HEK293 (cell line): ENCODE data around the gene CCNT2.

Experiments used
- ATF2 ChIP-seq: fragments of 450-650 bp; formaldehyde crosslinking; IDR thresholded peaks from 2 replicates; pipeline ENCODE4 v1.5.1; 2016; ENCODE audit warnings: missing biosample characterization, missing genetic modification characterization, low read depth
- BCL11A ChIP-seq: fragments of 450-650 bp; formaldehyde crosslinking; IDR thresholded peaks from 2 replicates; pipeline ENCODE4 v1.5.1; 2016; ENCODE audit warnings: low read depth, missing biosample characterization, missing genetic modification characterization
- GLI2 ChIP-seq: fragments of 450-650 bp; formaldehyde crosslinking; IDR thresholded peaks from 2 replicates; pipeline ENCODE4; 2017; ENCODE audit warnings: missing biosample characterization, missing genetic modification characterization, low read depth, borderline replicate concordance
- GLI4 ChIP-seq: fragments of 450-650 bp; formaldehyde crosslinking; IDR thresholded peaks from 2 replicates; pipeline ENCODE4 v1.5.1; 2016; ENCODE audit warnings: missing biosample characterization, missing genetic modification characterization
- HIC1 ChIP-seq: fragments of 450-650 bp; formaldehyde crosslinking; IDR thresholded peaks from 2 replicates; pipeline ENCODE4 v1.5.1; 2016; ENCODE audit warnings: missing biosample characterization, missing genetic modification characterization
- KLF16 ChIP-seq: fragments of 450-650 bp; formaldehyde crosslinking; IDR thresholded peaks from 2 replicates; pipeline ENCODE4 v1.5.1; 2017; ENCODE audit warnings: missing biosample characterization, missing genetic modification characterization
- OVOL3 ChIP-seq: fragments of 450-650 bp; formaldehyde crosslinking; IDR thresholded peaks from 2 replicates; pipeline ENCODE4 v1.5.1; 2016; ENCODE audit warnings: missing biosample characterization, missing genetic modification characterization
- PRDM1 ChIP-seq: fragments of 450-650 bp; formaldehyde crosslinking; IDR thresholded peaks from 2 replicates; pipeline ENCODE4; 2016; ENCODE audit warnings: missing biosample characterization, missing genetic modification characterization
- REST ChIP-seq: fragments of 450-650 bp; formaldehyde crosslinking; IDR thresholded peaks from 2 replicates; pipeline ENCODE4 v1.5.1; 2016; ENCODE audit warnings: missing biosample characterization, missing genetic modification characterization
- SP7 ChIP-seq: fragments of 450-650 bp; formaldehyde crosslinking; IDR thresholded peaks from 2 replicates; pipeline ENCODE4 v1.5.1; 2016; ENCODE audit warnings: missing biosample characterization, missing genetic modification characterization
- ZBTB1 ChIP-seq: fragments of 450-650 bp; formaldehyde crosslinking; IDR thresholded peaks from 2 replicates; pipeline ENCODE4 v1.5.1; 2016; ENCODE audit warnings: missing biosample characterization, missing genetic modification characterization
- ZBTB8A ChIP-seq: fragments of 450-650 bp; formaldehyde crosslinking; IDR thresholded peaks from 2 replicates; pipeline ENCODE4 v1.5.1; 2016; ENCODE audit warnings: missing biosample characterization, missing genetic modification characterization
- ZIC2 ChIP-seq: fragments of 450-650 bp; formaldehyde crosslinking; IDR thresholded peaks from 2 replicates; pipeline ENCODE4 v1.5.1; 2016; ENCODE audit warnings: missing biosample characterization, missing genetic modification characterization
- ZNF114 ChIP-seq: fragments of 450-650 bp; formaldehyde crosslinking; IDR thresholded peaks from 2 replicates; pipeline ENCODE4 v1.5.0; 2017; ENCODE audit warnings: missing biosample characterization, missing genetic modification characterization
- ZNF121 ChIP-seq: fragments of 450-650 bp; formaldehyde crosslinking; IDR thresholded peaks from 2 replicates; pipeline ENCODE4 v1.5.1; 2016; ENCODE audit warnings: missing biosample characterization, missing genetic modification characterization
- ZNF184 ChIP-seq: fragments of 450-650 bp; IDR thresholded peaks from 2 replicates; pipeline ENCODE4 v1.5.1; 2018; ENCODE audit warnings: missing biosample characterization, mild to moderate bottlenecking, missing genetic modification characterization
- ZNF19 ChIP-seq: fragments of 450-650 bp; formaldehyde crosslinking; IDR thresholded peaks from 2 replicates; pipeline ENCODE4; 2016; ENCODE audit warnings: missing biosample characterization, missing genetic modification characterization, low read depth
- ZNF2 ChIP-seq: fragments of 450-650 bp; formaldehyde crosslinking; IDR thresholded peaks from 2 replicates; pipeline ENCODE4 v1.5.1; 2016; ENCODE audit warnings: missing biosample characterization, missing genetic modification characterization
- ZNF221 ChIP-seq: fragments of 450-650 bp; formaldehyde crosslinking; IDR thresholded peaks from 2 replicates; pipeline ENCODE4 v1.5.1; 2017; ENCODE audit warnings: missing biosample characterization, missing genetic modification characterization, borderline replicate concordance
- ZNF311 ChIP-seq: fragments of 450-650 bp; formaldehyde crosslinking; IDR thresholded peaks from 2 replicates; pipeline ENCODE4 v1.5.1; 2017; ENCODE audit warnings: missing biosample characterization, missing genetic modification characterization, borderline replicate concordance
- ZNF398 ChIP-seq: fragments of 450-650 bp; formaldehyde crosslinking; IDR thresholded peaks from 2 replicates; pipeline ENCODE4 v1.5.1; 2017; ENCODE audit warnings: missing biosample characterization, missing genetic modification characterization
- ZNF501 ChIP-seq: fragments of 450-650 bp; formaldehyde crosslinking; IDR thresholded peaks from 2 replicates; pipeline ENCODE4 v1.5.1; 2016; ENCODE audit warnings: missing biosample characterization, missing genetic modification characterization
- ZNF571 ChIP-seq: fragments of 450-650 bp; formaldehyde crosslinking; IDR thresholded peaks from 2 replicates; pipeline ENCODE4 v1.5.0; 2017; ENCODE audit warnings: missing biosample characterization, missing genetic modification characterization
- ZNF600 ChIP-seq: fragments of 450-650 bp; formaldehyde crosslinking; IDR thresholded peaks from 2 replicates; pipeline ENCODE4 v1.5.1; 2016; ENCODE audit warnings: missing biosample characterization, missing genetic modification characterization
- ZNF610 ChIP-seq: fragments of 450-650 bp; formaldehyde crosslinking; IDR thresholded peaks from 2 replicates; pipeline ENCODE4 v1.5.1; 2016; ENCODE audit warnings: missing biosample characterization, missing genetic modification characterization, borderline replicate concordance
- ZNF658 ChIP-seq: fragments of 450-650 bp; formaldehyde crosslinking; IDR thresholded peaks from 2 replicates; pipeline ENCODE4; 2016; ENCODE audit warnings: missing biosample characterization, missing genetic modification characterization
- ZNF747 ChIP-seq: fragments of 450-650 bp; formaldehyde crosslinking; IDR thresholded peaks from 2 replicates; pipeline ENCODE4 v1.5.1; 2016; ENCODE audit warnings: missing biosample characterization, missing genetic modification characterization
- ZNF785 ChIP-seq: fragments of 450-650 bp; formaldehyde crosslinking; IDR thresholded peaks from 2 replicates; pipeline ENCODE4 v1.5.1; 2016; ENCODE audit warnings: missing biosample characterization, missing genetic modification characterization
- ZNF792 ChIP-seq: fragments of 450-650 bp; formaldehyde crosslinking; IDR thresholded peaks from 2 replicates; pipeline ENCODE4 v1.5.1; 2016; ENCODE audit warnings: missing biosample characterization, missing genetic modification characterization
- ZSCAN16 ChIP-seq: fragments of 450-650 bp; formaldehyde crosslinking; IDR thresholded peaks from 2 replicates; pipeline ENCODE4 v1.5.1; 2016; ENCODE audit warnings: missing biosample characterization, missing genetic modification characterization
- ZSCAN5A ChIP-seq: fragments of 450-650 bp; formaldehyde crosslinking; IDR thresholded peaks from 2 replicates; pipeline ENCODE4 v1.5.1; 2016; ENCODE audit warnings: missing biosample characterization, missing genetic modification characterization

The CCNT2 gene

GRCh38 chr2:134918526-134919340 is at the start of gene CCNT2 (continued):
- TF ChIP-seq ZNF600 (tag by site-specific recombination) (no peak), OVOL3 (no peak), ZNF501 (tag by site-specific recombination) (peak; percentile 81; the same call in 1 of the 2 replicates), ZNF2 (tag by site-specific recombination) (peak; percentile 38; the same call in 1 of the 2 replicates), ZNF747 (no peak), HIC1 (tag by site-specific recombination) (no peak), GLI2 (tag by site-specific recombination) (no peak), ZIC2 (tag by site-specific recombination) (0 out of 2 replicates have a peak, but pooled peaks have one; percentile 35), ZNF221 (no peak), GLI4 (tag by site-specific recombination) (no peak), ZNF184 (tag by site-specific recombination) (no peak), ZNF114 (no peak), ZSCAN16 (tag by site-specific recombination) (no peak), ATF2 (tag by site-specific recombination) (no peak), ZNF610 (tag by site-specific recombination) (0 out of 2 replicates have a peak, but pooled peaks have one; percentile 48), ZSCAN5A (0 out of 2 replicates have a peak, but pooled peaks have one; percentile 22), ZBTB8A (peak; percentile 47), BCL11A (tag by site-specific recombination) (no peak), ZNF121 (tag by site-specific recombination) (0 out of 2 replicates have a peak, but pooled peaks have one; percentile 36), ZNF792 (no peak), PRDM1 (tag by site-specific recombination) (no peak), ZNF398 (tag by site-specific recombination) (peak; percentile 26), ZNF571 (tag by site-specific recombination) (no peak), ZNF311 (tag by site-specific recombination) (no peak), KLF16 (tag by site-specific recombination) (peak; percentile 67), ZNF658 (tag by site-specific recombination) (no peak), SP7 (tag by site-specific recombination) (peak; percentile 39; the same call in 1 of the 2 replicates), REST (tag by site-specific recombination) (no peak), ZBTB1 (tag by site-specific recombination) (no peak), ZNF19 (tag by site-specific recombination) (no peak), ZNF785 (tag by site-specific recombination) (no peak)
